H1 (cell line): ENCODE results near the gene CD300C. TPM values are rescaled to one million over a fixed set of nuclear protein-coding genes. Genes with fewer than 3 reads are reported as not detected.

Source experiments
- CTCF ChIP-seq, 3 experiments: IDR thresholded peaks; 1 replicate in 2 of 3; 2 replicates in 1 of 3; pipeline versions ENCODE4 v1.5.1 to v1.6.1; 2011; ENCODE audit warnings: low read length in 3 of 3, mild to moderate bottlenecking in 3 of 3, inconsistent platforms in 2 of 3, low read depth in 1 of 3, moderate library complexity in 1 of 3; ENCODE audit not compliant: insufficient read depth in 1 of 3; ENCODE audit errors: control extremely low read depth in 1 of 3
- polyA plus RNA-seq, 7 experiments: library from polyadenylated mRNA; depleted of rRNA in 3 of 7; stranded (reverse) in 5 of 7; unstranded in 2 of 7; fragments of >200 nt in 5 of 7; fragments of 200-250 nt in 2 of 7; gene quantifications; 1 replicate in 5 of 7; 2 replicates in 1 of 7; 4 replicates in 1 of 7; pipeline versions ENCODE4 v1.2.1 to v1.2.3, GENCODE V29; 2011 to 2013; ENCODE audit warnings: missing spikeins in 2 of 7, mixed read lengths in 2 of 7
- total RNA-seq: library from RNA; stranded (reverse); fragmentation: NEBNext Ultra II Directional; extraction: Animal tissue kit (Norgen Biotek cat#: 25700); gene quantifications from 2 replicates; pipeline ENCODE4 v1.2.1, GENCODE V29; 2021

Gene CD300C
- total and polyA plus RNA-seq, 2 of the 8 experiments (the other 6 are each of a cell fraction or from before 2014, with no cell fraction given): not detected

GRCh38 chr17:74513987-74514631 is 31.8 kb downstream of the CD300C start (continued):
- TF ChIP-seq CTCF (IDR thresholded peaks at IDR 0.05; ENCODE audit: control extremely low read depth in 1 of 3, insufficient read depth in 1 of 3, low read depth in 1 of 3, low read length in 3 of 3): no peak
